ENCODE data around the gene OTUD3. TPM values are rescaled to one million over a fixed set of nuclear protein-coding genes. Genes with fewer than 3 reads are reported as not detected.
"Not testable (repeated sequence)": the region's sequence is repeated elsewhere in the genome, so short reads cannot be mapped to it uniquely, and the experiment has no call there.

The OTUD3 gene
- total RNA-seq, 2 experiments from 2014 or later, result 6.9 to 8.4 TPM

GRCh38 chr1:19872190-19872589 is 10.0 kb upstream of the OTUD3 start:
- no peak for DNase-seq
- Mint-ChIP-seq H3K4me3 (no peak overlapping the region), H3K27me3 (peaks cover 40% of the 10 kb centered on the region)

DNA sequence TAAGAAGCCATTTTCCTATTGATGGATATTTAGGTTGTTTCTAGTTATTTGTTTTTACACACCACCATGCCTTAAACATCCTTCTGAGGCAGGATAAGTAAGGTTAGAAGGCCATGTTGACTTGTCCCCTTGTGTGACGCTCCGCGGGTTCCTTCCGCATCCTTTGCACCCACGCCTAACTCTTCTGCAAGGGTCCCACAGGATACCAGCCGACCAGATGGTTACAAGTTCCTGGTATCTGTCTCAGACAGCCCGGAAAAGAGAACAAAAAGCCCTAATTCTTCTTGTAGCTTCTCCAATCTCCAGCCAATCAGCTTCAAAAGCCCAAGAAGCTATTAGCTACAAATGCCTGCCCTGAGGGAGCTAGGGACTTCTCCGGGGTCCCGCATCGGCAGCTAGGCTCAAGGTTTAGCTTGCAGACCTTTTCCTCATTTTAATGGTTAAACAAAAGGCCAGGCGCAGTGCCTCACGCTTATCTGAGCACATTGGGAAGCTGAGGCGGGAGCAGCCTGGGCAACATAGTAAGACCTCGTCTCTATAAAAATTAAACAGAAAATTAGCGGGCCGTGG is 4.9 kb upstream of the OTUD3 start:
- no peak for DNase-seq
- Mint-ChIP-seq H3K4me3 (no peak overlapping the region), H3K9me3 (no peaks in the 10 kb centered on the region), H3K4me1 (ENCODE audit: low read depth) (peaks cover 6% of the 10 kb centered on the region), H3K27ac (no peak overlapping the region), H3K27me3 (peaks cover 25% of the 10 kb centered on the region), H3K36me3 (no peaks in the 10 kb centered on the region)
- CTCF ChIA-PET, result interaction anchor here (0.7 to 1.0 kb wide), 2 partner anchors 40 to 162 kb away, joined by 3 read pairs; no protein-coding TSS in a partner anchor
- intact Hi-C loops (cut with micrococcal nuclease), result no loop called here
- POLR2A ChIA-PET, result no interaction called here

More at GRCh38 chr1:19872190-19872589, 10.0 kb upstream of the OTUD3 start:
- ChIA-PET CTCF (interaction anchor here (1.9 kb wide), 1 partner anchor 10 kb away, joined by 9 read pairs; the partner anchor contains the start of gene OTUD3), POLR2A (no interaction called here)
- intact Hi-C loops (cut with micrococcal nuclease), result no loop called here
- no peaks in the 10 kb centered on the region for H3K4me1 Mint-ChIP-seq (ENCODE audit: low read depth)
- no peaks in the 10 kb centered on the region for H3K36me3 Mint-ChIP-seq
- H3K27ac Mint-ChIP-seq, result no peak overlapping the region
- H3K9me3 Mint-ChIP-seq, result no peaks in the 10 kb centered on the region

- intact Hi-C loops (cut with micrococcal nuclease), result no loop called here
- Mint-ChIP-seq H3K36me3 (no peaks in the 10 kb centered on the region), H3K27me3 (peaks cover 21% of the 10 kb centered on the region), H3K9me3 (no peaks in the 10 kb centered on the region), H3K27ac (no peak overlapping the region), H3K4me1 (ENCODE audit: low read depth) (peaks cover 8% of the 10 kb centered on the region), H3K4me3 (no peak overlapping the region)
- CTCF ChIA-PET, result interaction anchor here (0.6 to 1.0 kb wide), 2 partner anchors 39 to 87 kb away, joined by 3 read pairs; no protein-coding TSS in a partner anchor
- POLR2A ChIA-PET, result no interaction called here
- no peak for DNase-seq
Measured at GRCh38 chr1:19877821-19878636, 4.2 kb upstream of the OTUD3 start.

DNA sequence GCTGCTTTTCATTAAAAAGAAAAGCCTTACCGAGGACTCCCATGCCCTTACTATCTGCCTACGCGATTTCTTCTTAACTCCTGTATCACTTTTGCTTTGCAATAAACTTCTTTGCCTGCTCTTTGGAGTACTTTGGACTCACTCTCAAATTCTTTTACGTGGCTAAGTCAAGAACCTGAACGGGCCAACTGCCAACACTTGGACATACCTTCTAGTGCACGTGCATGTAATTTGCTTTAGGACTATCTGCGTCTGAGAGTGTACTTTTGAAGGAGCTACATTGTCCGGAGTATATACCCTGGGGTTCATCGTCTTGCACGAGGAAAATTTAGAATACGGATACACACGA is 3.6 kb upstream of the OTUD3 start:
- no peak for DNase-seq
- H3K9me3 Mint-ChIP-seq, result no peaks in the 10 kb centered on the region
- no peaks in the 10 kb centered on the region for H3K36me3 Mint-ChIP-seq
- H3K27ac Mint-ChIP-seq, result no peak overlapping the region
- POLR2A ChIA-PET, result no interaction called here
- peaks cover 18% of the 10 kb centered on the region for H3K27me3 Mint-ChIP-seq
- CTCF ChIA-PET, result interaction anchor here (0.6 to 1.0 kb wide), 2 partner anchors 9 to 87 kb away, joined by 3 read pairs; no protein-coding TSS in a partner anchor
- peaks cover 14% of the 10 kb centered on the region for H3K4me1 Mint-ChIP-seq (ENCODE audit: low read depth)
- H3K4me3 Mint-ChIP-seq, result no peak overlapping the region
- intact Hi-C loops (cut with micrococcal nuclease), result no loop called here

DNA sequence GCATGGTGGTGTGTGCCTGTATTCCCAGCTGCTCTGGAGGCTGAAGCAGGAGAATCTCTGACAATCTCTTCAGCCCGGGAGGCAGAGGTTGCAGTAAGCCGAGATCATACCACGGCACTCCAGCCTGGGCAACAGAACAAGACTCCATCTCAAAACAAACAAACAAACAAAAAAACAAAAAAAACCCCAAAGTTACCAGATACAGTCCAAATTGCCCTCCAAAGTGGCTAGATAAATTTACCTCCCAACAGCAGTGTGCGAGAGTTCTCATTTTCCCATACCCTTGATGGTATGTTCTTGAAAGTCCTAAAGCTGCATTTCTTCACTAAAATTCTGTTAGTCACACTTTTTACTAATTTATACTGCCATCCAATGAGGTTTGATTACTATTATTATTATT is 3.0 kb upstream of the OTUD3 start:
- DNase-seq, result no peak
- CTCF ChIA-PET, result interaction anchor here (1.0 kb wide), 1 partner anchor 9 kb away, joined by 3 read pairs; no protein-coding TSS in a partner anchor

GRCh38 chr1:19879661-19880060 is 2.5 kb upstream of the OTUD3 start:
- H3K4me3 Mint-ChIP-seq, result no peak overlapping the region
- peaks cover 16% of the 10 kb centered on the region for H3K27me3 Mint-ChIP-seq
- intact Hi-C loops (cut with micrococcal nuclease), result loop anchor here (10.0 kb wide), 2 partner anchors 285 to 615 kb away; a partner anchor contains a TSS
- no peak overlapping the region for H3K27ac Mint-ChIP-seq
- H3K36me3 Mint-ChIP-seq, result no peaks in the 10 kb centered on the region
- no peak for DNase-seq
- peaks cover 24% of the 10 kb centered on the region for H3K4me1 Mint-ChIP-seq (ENCODE audit: low read depth)
- ChIA-PET POLR2A (no interaction called here), CTCF (no interaction called here)
- no peaks in the 10 kb centered on the region for H3K9me3 Mint-ChIP-seq

More for the DNA sequence above, 3.0 kb upstream of the OTUD3 start:
- H3K4me1 Mint-ChIP-seq (ENCODE audit: low read depth), result peaks cover 20% of the 10 kb centered on the region
- H3K27ac Mint-ChIP-seq, result no peak overlapping the region
- no peak overlapping the region for H3K4me3 Mint-ChIP-seq
- POLR2A ChIA-PET, result no interaction called here
- no peaks in the 10 kb centered on the region for H3K9me3 Mint-ChIP-seq
- intact Hi-C loops (cut with micrococcal nuclease), result no loop called here
- H3K36me3 Mint-ChIP-seq, result no peaks in the 10 kb centered on the region
- H3K27me3 Mint-ChIP-seq, result peaks cover 18% of the 10 kb centered on the region

GRCh38 chr1:19880841-19881240 is 1.4 kb upstream of the OTUD3 start:
- H3K36me3 Mint-ChIP-seq, H3K27ac Mint-ChIP-seq, H3K4me3 Mint-ChIP-seq, H3K9me3 Mint-ChIP-seq, DNase-seq, POLR2A ChIA-PET: not testable (repeated sequence)
- H3K4me1 Mint-ChIP-seq (ENCODE audit: low read depth), result peaks cover 33% of the 10 kb centered on the region
- intact Hi-C loops (cut with micrococcal nuclease), result loop anchor here (10.0 kb wide), 2 partner anchors 286 to 614 kb away; a partner anchor contains a TSS
- CTCF ChIA-PET, result interaction anchor here (1.0 to 4.2 kb wide), 3 partner anchors 93 to 218 kb away, joined by 3 to 19 read pairs (median 11); no protein-coding TSS in a partner anchor
- peaks cover 12% of the 10 kb centered on the region for H3K27me3 Mint-ChIP-seq

GRCh38 chr1:19884312-19884711 is 2.1 kb downstream of the OTUD3 start:
- Mint-ChIP-seq H3K4me3 (no peak overlapping the region), H3K4me1 (ENCODE audit: low read depth) (peaks cover 45% of the 10 kb centered on the region), H3K27ac (no peak overlapping the region), H3K9me3 (no peaks in the 10 kb centered on the region), H3K27me3 (peaks cover 2% of the 10 kb centered on the region), H3K36me3 (peaks cover 2% of the 10 kb centered on the region)
- no peak for DNase-seq
- ChIA-PET POLR2A (no interaction called here), CTCF (interaction anchor here (4.2 kb wide), 1 partner anchor 123 kb away, joined by 19 read pairs; no protein-coding TSS in a partner anchor)
- intact Hi-C loops (cut with micrococcal nuclease), result loop anchor here (10.0 kb wide), 2 partner anchors 290 to 610 kb away; a partner anchor contains a TSS

GRCh38 chr1:19885821-19886220 is 3.6 kb downstream of the OTUD3 start:
- POLR2A ChIA-PET, result no interaction called here
- Mint-ChIP-seq H3K27me3 (peaks cover 1% of the 10 kb centered on the region), H3K9me3 (no peaks in the 10 kb centered on the region), H3K4me3 (no peak overlapping the region), H3K36me3 (peaks cover 2% of the 10 kb centered on the region), H3K4me1 (ENCODE audit: low read depth) (peaks cover 47% of the 10 kb centered on the region), H3K27ac (no peak overlapping the region)
- intact Hi-C loops (cut with micrococcal nuclease), result loop anchor here (10.0 kb wide), 2 partner anchors 291 to 609 kb away; a partner anchor contains a TSS
- CTCF ChIA-PET, result no interaction called here
- DNase-seq, result no peak

- Mint-ChIP-seq H3K4me3 (no peak overlapping the region), H3K9me3 (no peaks in the 10 kb centered on the region), H3K36me3 (peaks cover 14% of the 10 kb centered on the region), H3K27me3 (no peaks in the 10 kb centered on the region), H3K4me1 (ENCODE audit: low read depth) (peaks cover 38% of the 10 kb centered on the region), H3K27ac (no peak overlapping the region)
- intact Hi-C loops (cut with micrococcal nuclease), result loop anchor here (10.0 kb wide), 2 partner anchors 293 to 607 kb away; a partner anchor contains a TSS
- ChIA-PET CTCF (interaction anchor here (1.2 kb wide), 1 partner anchor 126 kb away, joined by 3 read pairs; no protein-coding TSS in a partner anchor), POLR2A (no interaction called here)
- no peak for DNase-seq
Measured at GRCh38 chr1:19888112-19888511, 5.9 kb downstream of the OTUD3 start.

GRCh38 chr1:19889656-19890055 is 7.5 kb downstream of the OTUD3 start:
- POLR2A ChIA-PET, result no interaction called here

DNA sequence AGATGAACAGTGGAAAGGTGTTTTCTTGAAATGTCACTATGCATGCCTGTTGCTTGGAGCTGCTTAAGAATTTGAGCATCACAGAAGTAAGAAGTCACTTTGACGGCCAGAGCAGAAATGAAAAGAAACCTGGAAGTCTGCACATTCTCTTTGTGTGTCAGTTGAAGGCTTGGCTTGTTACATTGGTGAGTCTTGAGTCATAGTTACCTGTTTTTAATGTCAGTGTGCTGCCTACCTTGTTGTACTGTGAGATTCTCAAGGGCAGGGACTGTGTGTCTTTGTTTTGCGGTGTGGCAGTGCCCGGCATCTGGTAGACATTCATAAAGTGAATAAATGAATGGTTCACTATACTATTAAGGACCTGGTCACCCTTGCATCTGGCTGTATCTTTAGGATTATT is 9.9 kb downstream of the OTUD3 start:
- ChIA-PET POLR2A (no interaction called here), CTCF (interaction anchor here (1.6 kb wide), 1 partner anchor 9 kb away, joined by 6 read pairs; the partner anchor contains the start of gene OTUD3)
- intact Hi-C loops (cut with micrococcal nuclease), result no loop called here

More at GRCh38 chr1:19889656-19890055, 7.5 kb downstream of the OTUD3 start:
- no peaks in the 10 kb centered on the region for H3K27me3 Mint-ChIP-seq
- no peak overlapping the region for H3K27ac Mint-ChIP-seq
- H3K4me1 Mint-ChIP-seq (ENCODE audit: low read depth), result peaks cover 23% of the 10 kb centered on the region
- intact Hi-C loops (cut with micrococcal nuclease), result loop anchor here (10.0 kb wide), 2 partner anchors 295 to 605 kb away; a partner anchor contains a TSS
- H3K36me3 Mint-ChIP-seq, result peaks cover 15% of the 10 kb centered on the region
- CTCF ChIA-PET, result interaction anchor here (1.0 to 2.4 kb wide), 2 partner anchors 8 to 28 kb away, joined by 3 to 13 read pairs; partner anchors contain the start of gene OTUD3
- H3K4me3 Mint-ChIP-seq, result no peak overlapping the region
- H3K9me3 Mint-ChIP-seq, result no peaks in the 10 kb centered on the region
- no peak for DNase-seq

More for the DNA sequence above, 9.9 kb downstream of the OTUD3 start:
- no peak for DNase-seq
- H3K27me3 Mint-ChIP-seq, result no peaks in the 10 kb centered on the region
- peaks cover 10% of the 10 kb centered on the region for H3K4me1 Mint-ChIP-seq (ENCODE audit: low read depth)
- no peak overlapping the region for H3K27ac Mint-ChIP-seq
- H3K9me3 Mint-ChIP-seq, result no peaks in the 10 kb centered on the region
- H3K4me3 Mint-ChIP-seq, result no peak overlapping the region
- peaks cover 27% of the 10 kb centered on the region for H3K36me3 Mint-ChIP-seq

Measured in activated CD4-positive, alpha-beta memory T cell treated with anti-CD3 and anti-CD28 coated beads for 36 hours (primary cell).